ENCODE data around the gene RNF121. TPM values are rescaled to one million over a fixed set of nuclear protein-coding genes. Genes with fewer than 3 reads are reported as not detected.

Gene RNF121
- total RNA-seq, 2 donors from 2014 or later: 25.9 to 26.9 TPM

DNA sequence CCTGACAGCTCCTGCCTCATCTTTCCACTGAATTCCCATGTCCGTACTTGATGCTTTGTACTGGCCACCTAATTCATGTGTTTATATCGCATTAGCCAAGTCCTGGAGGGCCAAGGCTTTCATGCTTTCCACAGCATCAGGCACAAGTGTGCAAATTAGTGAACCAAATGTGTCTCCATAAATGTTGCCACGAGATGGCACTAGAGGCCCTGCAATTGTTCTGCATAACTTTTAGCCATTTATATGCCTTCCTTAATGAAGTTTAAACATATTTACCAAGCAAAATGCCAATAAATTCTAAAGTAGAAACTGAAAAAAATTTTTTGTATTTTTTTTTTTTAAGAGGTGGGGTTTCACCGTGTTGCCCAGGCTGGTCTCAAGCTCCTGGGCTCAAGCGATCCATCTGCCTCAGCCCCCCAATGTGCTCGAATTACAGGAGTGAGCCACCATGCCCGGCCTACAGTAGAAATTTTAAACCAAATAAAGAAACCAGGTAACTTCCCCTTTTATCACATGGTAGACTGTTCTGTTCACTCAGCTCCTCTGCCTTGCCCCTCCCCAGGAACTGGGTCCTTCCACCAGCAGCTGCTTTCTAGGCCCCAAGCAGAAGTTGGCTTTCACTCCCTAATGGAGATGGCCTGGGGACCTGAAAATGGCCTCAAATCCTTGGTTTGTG lies 49.0 kb downstream of the RNF121 start:
- intact Hi-C loops (cut with DNase I): loop anchor here in 1 of 2 donors (10.0 kb wide), 1 partner anchor 167 kb away; no protein-coding TSS in a partner anchor
- peak; percentile 65 to 76 for ATAC-seq
- no peak for DNase-seq

DNA sequence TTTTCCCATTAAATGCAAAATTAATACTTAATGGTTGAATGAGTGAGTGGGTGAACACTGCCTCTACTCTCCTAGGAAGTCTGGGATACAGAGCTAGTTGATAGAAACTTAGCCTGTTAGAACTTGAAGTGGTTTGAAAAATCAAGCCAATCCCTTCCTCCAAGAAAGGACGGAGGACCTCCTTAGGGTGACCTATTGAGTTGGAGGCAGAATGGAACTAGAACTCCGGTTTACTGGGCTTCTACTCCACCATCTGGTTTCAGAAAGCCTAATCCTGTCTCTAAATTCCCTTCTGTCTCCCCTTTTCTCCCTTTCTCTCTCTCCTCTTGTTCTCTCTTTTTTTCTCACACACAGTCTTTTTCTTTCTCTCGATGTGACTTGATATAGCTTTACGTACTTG lies 50.2 kb downstream of the RNF121 start:
- DNase-seq (no peak), ATAC-seq (no peak)
- intact Hi-C loops (cut with DNase I): loop anchor here in 1 of 2 donors (10.0 kb wide), 1 partner anchor 166 kb away; no protein-coding TSS in a partner anchor

DNA sequence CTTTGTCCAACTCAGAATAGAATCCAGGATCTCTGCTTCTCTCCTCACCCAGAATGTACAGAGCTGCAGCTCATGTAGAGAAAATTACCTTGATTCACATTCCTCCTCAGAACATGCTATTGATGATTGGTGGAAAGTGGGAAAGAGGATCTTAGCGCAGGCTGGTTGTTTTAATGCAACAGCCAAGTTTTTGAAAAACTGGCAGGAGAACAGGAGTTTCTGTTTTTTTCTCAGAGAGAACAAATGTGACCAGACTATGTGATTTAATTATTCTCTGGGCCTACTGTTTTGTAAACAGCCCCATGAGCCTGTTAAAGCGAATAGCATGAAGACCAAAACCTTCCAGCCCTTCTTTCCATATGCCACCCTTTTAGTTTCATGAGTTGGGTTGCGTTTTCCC lies 50.8 kb downstream of the RNF121 start:
- no peak for ATAC-seq
- no peak for DNase-seq
- intact Hi-C loops (cut with DNase I): loop anchor here in 1 of 2 donors (10.0 kb wide), 1 partner anchor 165 kb away; no protein-coding TSS in a partner anchor

DNA sequence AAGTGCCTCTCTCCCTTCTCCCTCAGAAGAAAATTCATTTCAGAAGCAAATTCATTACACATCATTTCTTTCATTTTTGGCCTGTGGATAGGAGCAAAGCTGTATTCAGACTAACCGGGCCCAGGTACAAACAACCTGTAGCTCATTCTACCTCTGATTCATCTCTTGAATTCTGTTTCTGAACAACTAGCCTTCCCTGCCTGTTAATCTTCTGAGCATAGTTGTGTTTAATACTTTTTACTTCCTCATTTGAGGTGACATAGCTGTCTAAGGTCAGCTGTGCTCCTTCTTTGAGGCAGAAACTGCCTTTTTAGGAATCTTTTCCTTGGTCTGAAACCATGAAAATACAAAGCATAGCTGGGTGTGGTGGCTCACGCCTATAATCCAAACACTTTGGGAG lies 57.3 kb downstream of the RNF121 start:
- intact Hi-C loops (cut with DNase I): no loop called here
- ATAC-seq (no peak), DNase-seq (no peak)

DNA sequence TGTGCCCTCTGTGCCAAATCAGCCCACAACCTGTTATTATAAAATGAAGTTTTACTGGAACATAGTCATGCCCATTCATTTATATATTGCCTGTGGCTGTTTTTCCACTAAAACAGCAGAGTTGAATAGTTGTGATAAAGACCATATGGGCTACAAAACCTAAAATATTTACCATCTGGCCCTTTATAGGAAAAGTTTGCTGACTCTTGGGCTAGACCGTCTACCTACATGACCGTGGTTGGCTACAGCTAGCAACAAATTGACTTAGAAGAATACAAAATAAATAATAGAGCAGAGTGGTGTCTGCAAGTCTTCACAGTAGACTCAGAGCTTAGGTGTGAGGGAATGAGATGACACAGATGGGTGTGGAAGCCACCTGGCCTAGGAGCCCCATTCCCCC lies 58.7 kb downstream of the RNF121 start:
- intact Hi-C loops (cut with DNase I): no loop called here
- no peak for ATAC-seq
- DNase-seq: no peak

DNA sequence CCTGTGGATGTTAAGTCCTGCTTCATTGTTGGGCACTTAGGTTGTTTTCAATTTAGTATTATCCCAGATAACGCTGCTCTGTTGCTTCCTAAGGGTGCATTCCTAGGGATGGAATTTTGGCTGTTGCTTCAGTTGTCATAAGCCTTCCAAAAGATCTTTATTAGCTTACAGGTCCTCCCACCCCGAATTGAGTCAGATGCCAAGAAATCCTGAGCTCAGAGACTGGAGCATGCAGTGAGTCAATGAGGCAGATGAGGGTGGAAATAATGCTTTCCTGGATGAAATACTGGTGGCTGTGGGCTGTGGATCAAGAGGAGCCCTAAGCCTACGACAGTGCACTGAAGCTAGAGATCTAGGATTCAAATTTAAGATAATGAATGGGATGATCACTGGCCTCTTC lies 59.2 kb downstream of the RNF121 start:
- ATAC-seq (peak; percentile 73 to 88), DNase-seq (no peak)
- intact Hi-C loops (cut with DNase I): no loop called here

DNA sequence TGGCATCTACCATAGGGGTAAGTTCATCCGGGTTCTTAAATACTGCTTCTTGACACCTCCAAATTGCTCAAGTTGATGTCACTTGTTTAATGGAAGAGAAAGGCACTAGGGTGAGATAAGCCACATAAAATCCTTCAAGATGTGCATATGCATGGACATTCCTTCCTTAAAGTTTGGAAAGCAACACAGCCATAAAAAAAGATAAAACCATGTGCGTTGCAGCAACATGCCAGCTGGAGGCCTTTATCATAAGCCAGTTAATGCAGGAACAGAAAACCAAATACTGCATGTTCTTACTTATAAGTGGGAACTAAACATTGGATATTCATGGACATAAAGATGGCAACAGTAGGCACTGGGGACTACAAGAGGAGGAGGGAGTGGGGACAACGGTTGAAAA lies 61.9 kb downstream of the RNF121 start:
- ATAC-seq: no peak
- DNase-seq: no peak
- intact Hi-C loops (cut with DNase I): no loop called here

DNA sequence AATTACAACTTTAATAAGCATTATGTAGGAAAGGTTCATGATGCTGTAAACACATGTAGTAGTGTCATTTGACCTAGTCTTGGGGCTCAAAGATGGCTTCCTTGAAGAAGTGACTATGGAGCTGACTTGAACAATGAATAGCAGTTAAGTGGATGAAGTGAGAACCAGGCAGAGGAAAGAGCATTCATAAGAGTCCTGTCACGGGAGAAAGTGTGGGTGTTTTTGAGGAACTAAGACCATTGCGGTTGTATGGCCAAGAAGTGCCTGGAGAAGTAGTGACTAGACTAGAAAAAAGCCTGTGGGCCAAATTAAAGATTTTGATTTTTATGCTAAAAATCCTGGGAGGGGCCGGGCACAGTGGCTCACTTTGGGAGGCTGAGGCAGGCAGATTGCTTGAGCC lies 62.6 kb downstream of the RNF121 start:
- DNase-seq (no peak), ATAC-seq (peak in 1 of 2 donors; percentile 14)
- intact Hi-C loops (cut with DNase I): no loop called here

DNA sequence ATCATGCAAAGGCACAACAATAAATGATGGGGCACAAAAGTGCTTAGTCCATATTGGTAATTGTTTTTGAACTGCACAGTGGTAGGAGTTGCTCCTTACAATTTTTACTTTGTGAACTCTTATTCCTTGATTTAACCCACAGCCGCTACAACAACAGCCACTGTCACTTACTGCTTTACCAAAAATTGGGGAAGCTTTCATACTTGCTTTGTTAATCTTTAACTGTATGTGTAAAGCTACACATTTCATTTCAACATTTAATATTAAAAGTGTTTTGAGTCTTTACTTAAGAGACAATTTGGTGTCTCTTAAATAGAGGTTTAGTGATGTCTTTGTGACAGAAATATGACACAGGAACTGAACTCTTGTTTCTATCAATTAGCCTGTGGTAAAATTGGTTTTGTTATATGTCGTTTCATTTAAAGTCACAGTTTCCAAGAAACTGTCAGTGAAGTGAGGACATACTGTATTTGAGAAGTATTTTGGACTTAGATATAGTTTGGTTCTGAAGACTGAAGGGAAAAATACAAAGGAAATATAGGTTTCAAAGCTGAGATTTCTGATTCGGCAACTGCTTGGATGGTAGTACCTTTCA lies 63.4 kb downstream of the RNF121 start:
- DNase-seq (no peak), ATAC-seq (no peak)
- intact Hi-C loops (cut with DNase I): no loop called here

DNA sequence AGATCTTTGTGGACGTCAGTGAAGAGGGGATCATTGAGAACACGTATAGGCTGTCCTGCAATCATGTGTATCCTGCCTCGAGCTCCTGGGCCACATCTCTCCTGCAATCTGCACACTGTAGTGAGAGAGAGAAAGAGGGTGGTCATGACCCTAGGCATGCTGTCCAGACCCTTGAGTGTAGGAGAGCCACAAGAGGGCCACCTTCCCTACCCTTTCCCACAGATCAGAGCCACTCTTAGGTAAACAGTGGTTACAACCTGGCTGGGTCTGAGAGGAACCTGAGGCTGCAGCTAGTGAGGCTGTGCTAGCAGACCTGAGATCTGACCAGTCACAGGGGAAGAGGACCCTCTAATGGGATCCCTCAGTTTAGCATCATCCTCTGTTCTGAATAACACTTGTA lies 65.9 kb downstream of the RNF121 start:
- intact Hi-C loops (cut with DNase I): no loop called here
- no peak for ATAC-seq
- DNase-seq: no peak

DNA sequence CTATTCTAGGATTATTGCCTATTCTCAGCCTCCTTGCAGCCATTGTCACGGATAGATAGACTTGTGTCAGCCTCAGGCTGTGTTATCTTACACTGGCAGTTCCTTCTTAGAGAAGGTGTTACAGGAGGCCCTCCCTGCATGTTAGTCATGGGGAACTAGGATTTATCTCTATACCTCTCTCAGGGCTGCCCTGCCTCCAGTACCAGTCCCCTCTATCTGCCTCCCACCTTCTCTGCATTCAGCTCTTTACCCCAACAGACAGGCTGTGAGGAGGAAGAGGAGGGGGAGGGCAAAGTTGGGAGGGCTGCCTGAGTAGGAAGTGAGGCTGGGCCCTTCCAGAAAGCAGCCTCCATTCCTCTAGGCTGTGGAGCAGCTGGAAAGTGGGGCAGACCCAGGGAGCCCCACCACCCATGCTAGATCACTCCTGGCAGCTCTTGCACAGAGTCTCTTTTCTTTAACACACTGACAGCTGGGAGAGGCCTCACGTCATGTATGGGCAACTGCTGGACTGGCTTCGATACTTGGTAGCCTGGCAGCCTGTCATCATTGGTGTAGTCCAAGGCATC lies 67.0 kb downstream of the RNF121 start:
- intact Hi-C loops (cut with DNase I): no loop called here
- ATAC-seq (no peak), DNase-seq (no peak)

DNA sequence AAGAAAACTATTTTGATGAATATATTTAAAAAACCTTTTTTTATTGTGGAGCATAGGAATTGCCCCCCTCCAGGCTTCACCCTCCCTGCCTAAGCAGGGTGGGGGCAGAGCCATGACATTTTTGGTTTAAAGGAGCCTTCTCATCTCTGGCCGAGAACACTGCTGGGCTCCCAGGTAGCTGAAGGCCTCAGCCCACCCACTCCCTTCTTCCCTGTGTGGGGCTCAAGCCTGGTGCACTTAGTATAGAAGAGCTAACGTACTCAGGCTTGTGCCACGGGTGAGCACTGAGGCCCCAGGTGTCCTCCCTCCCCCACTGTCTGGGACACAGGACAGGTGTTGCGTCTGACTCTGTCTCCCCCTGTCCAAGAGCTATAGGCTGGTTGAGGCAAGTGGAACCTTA lies 67.7 kb downstream of the RNF121 start:
- no peak for ATAC-seq
- intact Hi-C loops (cut with DNase I): no loop called here
- DNase-seq: no peak

DNA sequence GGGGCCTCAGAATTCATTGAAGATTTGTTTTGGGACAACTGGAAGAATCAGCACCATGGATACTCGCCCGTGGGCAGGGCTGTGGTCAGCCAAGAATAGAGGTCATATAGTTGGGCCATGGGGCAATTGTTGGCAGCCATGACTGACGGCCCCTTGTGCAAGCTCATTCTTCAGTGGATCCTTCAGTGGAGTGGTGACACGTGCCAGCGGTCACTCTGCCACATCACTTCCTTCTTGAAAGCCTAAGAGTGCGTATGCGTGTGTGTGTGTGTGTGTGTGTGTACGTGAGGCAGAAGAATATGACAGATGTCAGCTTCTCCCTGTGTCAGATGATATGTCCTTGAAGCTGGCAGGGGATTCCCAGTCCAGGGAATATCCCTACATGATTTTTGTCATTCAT lies 68.1 kb downstream of the RNF121 start:
- intact Hi-C loops (cut with DNase I): no loop called here
- ATAC-seq (peak; percentile 49 to 63), DNase-seq (peak; percentile 71)

DNA sequence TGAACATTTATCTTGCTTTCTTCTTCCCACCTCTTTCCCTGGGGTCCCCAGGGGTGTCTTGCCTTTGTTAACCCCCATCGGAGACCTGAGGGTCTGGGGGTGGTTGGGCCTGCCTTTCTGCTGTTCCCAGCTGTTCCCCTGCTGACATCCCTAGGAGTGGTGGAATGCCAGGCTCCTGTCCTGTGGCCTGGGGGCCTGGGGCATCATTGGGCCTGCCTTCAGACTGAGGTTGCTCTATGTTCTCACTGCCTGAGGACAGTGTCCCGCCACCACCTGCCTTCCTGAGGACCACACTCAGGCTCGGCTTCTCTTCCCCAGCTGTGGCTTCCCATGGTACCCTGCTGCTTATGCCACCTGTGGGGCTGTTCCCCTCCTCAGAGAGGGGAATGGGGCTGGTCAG lies 68.7 kb downstream of the RNF121 start:
- ATAC-seq (no peak), DNase-seq (no peak)
- intact Hi-C loops (cut with DNase I): no loop called here

DNA sequence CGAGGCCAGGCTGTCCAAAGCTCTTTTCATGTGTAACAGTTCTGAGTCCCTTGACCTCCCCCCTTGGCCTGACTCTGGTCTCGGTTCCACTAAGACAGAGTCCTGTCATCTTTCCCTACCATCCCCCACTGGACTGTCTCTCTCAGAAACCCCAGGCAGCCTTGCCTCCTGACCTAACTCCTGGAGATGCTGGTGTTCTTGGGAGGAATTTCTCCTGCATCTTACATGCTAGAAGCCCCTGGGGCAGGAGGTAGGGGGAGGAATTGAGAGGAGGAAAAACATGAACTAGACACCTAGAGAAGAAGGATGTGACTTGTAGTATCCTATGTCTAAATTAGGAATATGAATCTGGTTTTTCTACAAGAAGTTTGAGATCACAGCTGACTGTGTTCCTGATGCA lies 69.2 kb downstream of the RNF121 start:
- DNase-seq (no peak), ATAC-seq (no peak)
- intact Hi-C loops (cut with DNase I): no loop called here

DNA sequence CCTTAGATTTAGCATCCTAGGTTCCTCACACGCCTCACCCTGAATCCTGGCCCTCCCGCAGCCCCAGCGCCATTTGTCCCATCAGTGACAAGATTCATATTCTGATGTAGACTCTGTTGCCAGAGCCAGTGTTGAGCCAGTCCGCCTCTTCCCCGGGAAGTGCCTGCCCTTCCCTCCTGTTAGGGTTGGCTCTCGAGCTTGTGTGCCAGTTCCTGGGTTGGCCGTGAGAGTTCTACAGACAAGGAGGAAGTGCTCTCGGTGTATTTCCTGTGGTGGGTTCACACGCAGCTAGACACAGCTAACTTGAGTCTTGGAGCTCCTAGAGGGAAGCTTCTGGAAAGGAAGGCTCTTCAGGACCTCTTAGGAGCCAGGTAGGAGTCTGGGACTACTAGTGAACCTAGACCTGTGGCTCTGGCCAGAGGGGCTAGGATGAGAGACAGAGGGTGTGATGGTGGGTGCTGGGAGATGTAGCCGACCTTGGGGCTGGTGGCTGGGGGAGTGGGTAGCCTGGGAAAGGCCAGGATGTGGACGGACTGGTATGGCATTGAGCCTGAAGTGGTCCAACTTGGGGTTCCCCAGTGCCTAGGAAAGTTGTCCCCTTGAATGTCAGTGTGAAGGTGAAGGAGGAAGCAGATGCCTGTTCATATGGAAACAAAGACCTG lies 69.9 kb downstream of the RNF121 start, which contains the start of gene IL18BP:
TSS of gene IL18BP (plus strand) at position 261 of the 662 bp plus-strand sequence. CDS start 1,076 bp downstream, outside the sequence.
- intact Hi-C loops (cut with DNase I): no loop called here
- peak in 1 of 2 donors; percentile 9 for ATAC-seq
- DNase-seq: peak; percentile 60

DNA sequence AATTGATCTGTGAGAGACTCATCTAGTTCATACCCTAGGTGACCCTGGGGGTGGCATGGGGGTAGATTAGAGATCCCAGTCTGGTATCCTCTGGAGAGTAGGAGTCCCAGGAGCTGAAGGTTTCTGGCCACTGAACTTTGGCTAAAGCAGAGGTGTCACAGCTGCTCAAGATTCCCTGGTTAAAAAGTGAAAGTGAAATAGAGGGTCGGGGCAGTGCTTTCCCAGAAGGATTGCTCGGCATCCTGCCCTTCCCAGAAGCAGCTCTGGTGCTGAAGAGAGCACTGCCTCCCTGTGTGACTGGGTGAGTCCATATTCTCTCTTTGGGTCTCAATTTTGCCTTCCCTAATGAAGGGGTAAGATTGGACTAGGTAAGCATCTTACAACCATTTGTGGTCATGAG lies 70.5 kb downstream of the RNF121 start:
- DNase-seq: no peak
- peak; percentile 13 to 31 for ATAC-seq
- intact Hi-C loops (cut with DNase I): no loop called here

DNA sequence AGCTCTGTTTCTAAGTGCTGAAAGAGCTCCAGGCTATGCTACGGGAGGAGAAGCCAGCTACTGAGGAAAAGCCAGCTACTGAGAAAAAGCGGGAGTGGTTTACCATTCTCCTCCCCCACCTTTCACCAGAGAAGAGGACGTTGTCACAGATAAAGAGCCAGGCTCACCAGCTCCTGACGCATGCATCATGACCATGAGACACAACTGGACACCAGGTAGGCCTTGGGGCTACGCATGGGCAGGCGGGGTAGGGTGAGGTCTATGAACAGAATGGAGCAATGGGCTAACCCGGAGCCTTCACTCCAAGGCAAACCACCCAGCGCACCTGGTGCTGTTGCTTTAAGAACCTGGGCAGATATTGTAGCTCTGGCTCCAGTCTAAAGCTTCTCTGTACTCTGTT lies 71.0 kb downstream of the RNF121 start:
- intact Hi-C loops (cut with DNase I): no loop called here
- DNase-seq: no peak
- no peak for ATAC-seq

DNA sequence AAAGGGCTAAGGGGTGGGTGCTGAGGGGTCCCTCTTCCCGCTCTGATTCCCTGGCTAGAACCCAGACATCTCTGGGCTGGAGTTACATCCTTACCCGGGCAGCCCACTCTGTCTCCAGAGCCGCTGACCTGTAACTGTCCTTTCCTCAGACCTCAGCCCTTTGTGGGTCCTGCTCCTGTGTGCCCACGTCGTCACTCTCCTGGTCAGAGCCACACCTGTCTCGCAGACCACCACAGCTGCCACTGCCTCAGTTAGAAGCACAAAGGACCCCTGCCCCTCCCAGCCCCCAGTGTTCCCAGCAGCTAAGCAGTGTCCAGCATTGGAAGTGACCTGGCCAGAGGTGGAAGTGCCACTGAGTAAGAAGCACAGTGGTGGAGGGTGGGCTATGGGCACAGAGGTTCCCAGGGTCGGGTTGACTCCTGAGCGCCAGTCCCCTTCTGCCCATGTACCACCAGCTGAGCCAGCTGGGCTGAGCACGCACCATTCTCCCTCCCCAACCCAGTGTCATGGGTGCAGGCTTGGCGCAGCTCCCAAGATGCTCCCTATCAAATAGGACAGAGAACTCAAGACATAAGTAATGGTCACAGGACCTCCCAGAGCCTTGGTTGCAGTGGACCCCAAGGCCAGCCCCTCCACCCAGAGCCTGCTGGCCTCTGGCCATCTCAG lies 71.5 kb downstream of the RNF121 start:
- ATAC-seq: no peak
- intact Hi-C loops (cut with DNase I): no loop called here
- no peak for DNase-seq

DNA sequence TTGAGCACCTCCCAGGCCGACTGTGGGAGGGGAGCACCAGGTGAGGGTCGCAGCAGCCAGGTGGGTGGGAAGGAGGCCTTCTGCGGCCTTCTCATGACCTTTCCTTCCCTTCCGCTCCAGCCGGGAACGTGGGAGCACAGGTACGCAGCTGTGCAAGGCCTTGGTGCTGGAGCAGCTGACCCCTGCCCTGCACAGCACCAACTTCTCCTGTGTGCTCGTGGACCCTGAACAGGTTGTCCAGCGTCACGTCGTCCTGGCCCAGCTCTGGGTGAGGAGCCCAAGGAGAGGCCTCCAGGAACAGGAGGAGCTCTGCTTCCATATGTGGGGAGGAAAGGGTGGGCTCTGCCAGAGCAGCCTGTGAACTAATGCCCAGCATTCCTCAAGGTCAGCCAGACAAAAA lies 72.4 kb downstream of the RNF121 start:
- no peak for DNase-seq
- intact Hi-C loops (cut with DNase I): no loop called here
- ATAC-seq: no peak
